Colonic mucosa (tissue), 4 donors: ENCODE results near the gene PIK3R1. TPM values are rescaled to one million over a fixed set of nuclear protein-coding genes. Genes with fewer than 3 reads are reported as not detected.

Source experiments
- DNase-seq: peaks from one replicate; pipeline ENCODE4 v3.0.0-alpha.2; 2020
- H3K27ac ChIP-seq: fragments of 200-600 bp; one replicate; pipeline ENCODE4 v1.8.0; 2021
- H3K27me3 ChIP-seq: fragments of 200-600 bp; one replicate; pipeline ENCODE4 v1.8.0; 2021
- H3K36me3 ChIP-seq: fragments of 200-600 bp; one replicate; pipeline ENCODE4 v1.8.0; 2021
- H3K4me1 ChIP-seq: fragments of 200-600 bp; one replicate; pipeline ENCODE4 v1.8.0; 2021; ENCODE audit warnings: mild to moderate bottlenecking
- H3K4me3 ChIP-seq: fragments of 200-600 bp; one replicate; pipeline ENCODE4 v1.8.0; 2021
- H3K9ac ChIP-seq, 2 donors: one replicate each; pipeline ENCODE4 v1.7.0; 2013; ENCODE audit warnings: control low read depth in 2 of 2, low read depth in 2 of 2, low read length in 2 of 2
- H3K9me3 ChIP-seq: fragments of 200-600 bp; one replicate; pipeline ENCODE4 v1.8.0; 2021
- intact Hi-C: fragments of 100-400 bp; cut with DNase I; formaldehyde crosslinking; loops from one replicate; pipeline ENCODE4 v1.14.1; 2022
- total RNA-seq, 2 donors: library from RNA; stranded (reverse); fragmentation: NEBNext Ultra II Directional in 1 of 2; extraction: Animal tissue kit (Norgen Biotek cat#: 25700) in 1 of 2; gene quantifications; one replicate each; pipeline ENCODE4 v1.2.1, GENCODE V29; 2021
- TF ChIP-seq, protein P1 (sequence below): fragments of 200-600 bp; IDR thresholded peaks from one replicate; pipeline ENCODE4 v1.8.0; 2022; ENCODE audit warnings: antibody characterized with exemption, mild to moderate bottlenecking
- donor health status: healthy.
- donor health status: DM: no; HTN: no; CAD: no.
- donor health status: DM: no; HTN: no; CAD: no.

Gene PIK3R1
- total RNA-seq, 2 donors from 2014 or later: 42.9 to 58.1 TPM

DNA sequence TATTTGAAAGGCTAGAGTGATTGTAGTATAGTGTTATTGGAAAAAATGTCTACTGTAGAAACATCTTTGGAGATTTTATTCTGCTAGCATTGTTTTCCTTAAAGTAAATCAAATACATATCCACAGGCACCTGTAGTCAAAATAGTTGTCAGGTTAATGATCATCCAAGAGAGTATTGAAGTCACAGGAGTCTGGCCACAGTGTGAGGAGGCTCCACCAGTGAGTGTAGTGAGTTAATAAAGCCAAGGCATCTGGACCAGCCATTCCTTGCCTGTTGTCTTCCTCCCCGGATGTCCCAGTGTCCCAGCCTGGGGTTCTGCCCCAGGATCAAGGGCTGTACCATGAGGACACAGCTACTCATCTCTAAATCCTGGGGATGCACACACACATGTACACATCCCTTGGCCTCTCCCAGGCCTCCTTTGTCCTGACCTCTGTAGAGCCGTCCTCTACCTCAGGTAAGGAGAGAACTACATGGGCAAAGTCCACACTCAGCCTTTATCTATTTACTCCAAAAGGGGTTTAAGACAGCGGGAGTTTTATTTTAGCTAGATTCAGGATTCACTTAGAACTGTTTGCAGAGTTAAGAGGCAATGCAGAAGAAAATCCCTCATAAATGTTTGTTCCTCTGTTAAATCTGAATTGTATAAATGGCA is 3.7 kb downstream of the PIK3R1 start:
- Histone ChIP-seq H3K36me3 (no peaks in the 10 kb centered on the region), H3K9ac (no peak overlapping the region), H3K9me3 (no peaks in the 10 kb centered on the region), H3K4me1 (peaks cover 5% of the 10 kb centered on the region), H3K27me3 (no peaks in the 10 kb centered on the region), H3K4me3 (no peak overlapping the region), H3K27ac (no peak overlapping the region)
- intact Hi-C loops: no loop called here
- DNase-seq: no peak
- TF ChIP-seq, protein P1, sequence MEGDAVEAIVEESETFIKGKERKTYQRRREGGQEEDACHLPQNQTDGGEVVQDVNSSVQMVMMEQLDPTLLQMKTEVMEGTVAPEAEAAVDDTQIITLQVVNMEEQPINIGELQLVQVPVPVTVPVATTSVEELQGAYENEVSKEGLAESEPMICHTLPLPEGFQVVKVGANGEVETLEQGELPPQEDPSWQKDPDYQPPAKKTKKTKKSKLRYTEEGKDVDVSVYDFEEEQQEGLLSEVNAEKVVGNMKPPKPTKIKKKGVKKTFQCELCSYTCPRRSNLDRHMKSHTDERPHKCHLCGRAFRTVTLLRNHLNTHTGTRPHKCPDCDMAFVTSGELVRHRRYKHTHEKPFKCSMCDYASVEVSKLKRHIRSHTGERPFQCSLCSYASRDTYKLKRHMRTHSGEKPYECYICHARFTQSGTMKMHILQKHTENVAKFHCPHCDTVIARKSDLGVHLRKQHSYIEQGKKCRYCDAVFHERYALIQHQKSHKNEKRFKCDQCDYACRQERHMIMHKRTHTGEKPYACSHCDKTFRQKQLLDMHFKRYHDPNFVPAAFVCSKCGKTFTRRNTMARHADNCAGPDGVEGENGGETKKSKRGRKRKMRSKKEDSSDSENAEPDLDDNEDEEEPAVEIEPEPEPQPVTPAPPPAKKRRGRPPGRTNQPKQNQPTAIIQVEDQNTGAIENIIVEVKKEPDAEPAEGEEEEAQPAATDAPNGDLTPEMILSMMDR: no peak

DNA sequence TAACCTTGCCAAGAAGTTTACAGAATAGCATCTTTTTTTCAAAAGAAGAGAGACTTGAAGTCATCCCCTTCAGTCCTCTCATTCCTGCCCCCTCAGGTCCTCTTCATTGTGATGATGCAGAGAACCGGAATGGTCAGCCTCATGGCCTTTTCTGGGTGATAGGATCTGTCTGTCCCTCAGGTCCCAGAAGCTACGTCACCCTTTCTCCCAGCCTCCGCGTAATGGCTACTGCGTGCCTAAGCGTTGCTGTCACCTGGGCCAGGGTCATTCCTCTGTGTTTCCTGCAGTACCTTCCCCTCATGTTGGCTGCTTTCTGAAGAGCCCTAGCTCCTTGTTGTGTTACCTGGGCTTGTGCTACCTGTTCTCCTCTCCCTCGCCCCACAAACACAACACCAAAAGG is 4.7 kb downstream of the PIK3R1 start:
- no peaks in the 10 kb centered on the region for H3K27me3 ChIP-seq
- intact Hi-C loops: no loop called here
- DNase-seq: no peak
- H3K9me3 ChIP-seq: no peaks in the 10 kb centered on the region
- no peaks in the 10 kb centered on the region for H3K36me3 ChIP-seq
- H3K4me3 ChIP-seq: no peak overlapping the region
- TF ChIP-seq, protein P1: no peak
- no peak overlapping the region for H3K27ac ChIP-seq
- H3K4me1 ChIP-seq: peaks cover 5% of the 10 kb centered on the region
- H3K9ac ChIP-seq: no peak overlapping the region

DNA sequence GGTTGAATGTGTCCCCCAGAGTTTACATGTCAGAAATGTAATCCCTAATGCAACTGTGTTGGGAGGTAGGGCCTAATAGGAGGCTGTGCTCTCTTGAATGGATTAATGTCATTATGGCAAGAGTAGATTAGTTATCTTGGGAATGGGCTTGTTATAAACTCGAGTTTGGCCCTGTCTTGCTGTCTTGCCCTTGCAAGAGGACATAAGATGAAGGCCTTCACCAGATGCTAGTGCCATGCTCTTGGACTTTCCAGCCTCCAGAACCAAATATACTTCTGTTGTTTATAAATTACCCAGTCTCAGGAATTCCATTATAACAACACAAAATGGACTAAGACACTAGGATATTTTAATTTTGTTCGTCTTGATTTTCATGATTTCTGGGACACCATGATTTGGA is 5.4 kb downstream of the PIK3R1 start:
- H3K36me3 ChIP-seq: no peaks in the 10 kb centered on the region
- DNase-seq: no peak
- H3K27ac ChIP-seq: no peak overlapping the region
- H3K9me3 ChIP-seq: no peaks in the 10 kb centered on the region
- no peak overlapping the region for H3K4me3 ChIP-seq
- no peaks in the 10 kb centered on the region for H3K27me3 ChIP-seq
- TF ChIP-seq, protein P1: no peak
- intact Hi-C loops: no loop called here
- H3K9ac ChIP-seq: no peak overlapping the region
- peaks cover 5% of the 10 kb centered on the region for H3K4me1 ChIP-seq

DNA sequence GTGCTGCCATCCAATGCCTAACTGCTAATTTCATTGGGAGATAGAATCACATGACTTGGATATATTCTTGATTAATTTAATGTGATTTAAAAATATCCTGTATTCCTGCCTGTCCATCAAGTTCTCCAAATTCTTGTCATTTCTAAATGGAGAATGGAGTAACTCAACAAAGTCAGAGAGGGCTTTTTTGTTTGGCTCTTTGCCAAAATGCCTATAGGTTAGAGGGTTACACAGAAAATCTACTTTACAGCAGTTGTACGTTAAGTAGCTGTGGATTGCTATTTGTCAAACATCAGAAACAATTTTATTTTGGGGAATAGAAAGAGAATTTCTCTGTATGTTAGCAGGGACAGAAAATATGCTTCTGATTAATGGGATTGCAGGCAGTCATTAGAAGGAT is 5.9 kb downstream of the PIK3R1 start:
- intact Hi-C loops: no loop called here
- Histone ChIP-seq H3K4me3 (no peak overlapping the region), H3K9ac (no peak overlapping the region), H3K27ac (no peak overlapping the region), H3K9me3 (no peaks in the 10 kb centered on the region), H3K4me1 (peaks cover 5% of the 10 kb centered on the region), H3K27me3 (no peaks in the 10 kb centered on the region), H3K36me3 (no peaks in the 10 kb centered on the region)
- TF ChIP-seq, protein P1: no peak
- no peak for DNase-seq

DNA sequence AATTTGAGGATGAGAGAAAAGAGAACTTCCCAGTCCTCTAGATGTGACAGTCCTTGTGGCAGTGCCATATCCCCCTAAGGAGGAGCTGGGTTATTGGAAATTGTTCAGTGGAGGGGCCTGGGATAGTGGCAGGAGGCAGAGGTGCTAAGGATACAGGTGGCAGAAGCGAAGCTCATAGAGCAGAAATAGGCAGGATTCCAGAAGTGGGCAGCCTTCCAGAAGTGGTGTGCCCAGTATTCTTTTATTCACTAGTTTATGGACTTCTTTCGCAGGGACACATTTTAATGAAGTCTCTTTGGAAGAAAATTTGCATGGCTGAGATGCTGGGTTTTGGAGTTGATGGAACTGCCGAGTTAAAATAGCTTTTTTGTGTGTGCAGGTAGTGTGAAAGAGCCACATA is 6.8 kb downstream of the PIK3R1 start:
- intact Hi-C loops: no loop called here
- Histone ChIP-seq H3K9ac (no peak overlapping the region), H3K36me3 (no peaks in the 10 kb centered on the region), H3K27me3 (no peaks in the 10 kb centered on the region), H3K9me3 (no peaks in the 10 kb centered on the region), H3K4me3 (no peak overlapping the region), H3K4me1 (peaks cover 5% of the 10 kb centered on the region), H3K27ac (no peak overlapping the region)
- TF ChIP-seq, protein P1: no peak
- peak; percentile 49 for DNase-seq
